ENCODE measurements around the gene RNF212.

Gene RNF212

DNA sequence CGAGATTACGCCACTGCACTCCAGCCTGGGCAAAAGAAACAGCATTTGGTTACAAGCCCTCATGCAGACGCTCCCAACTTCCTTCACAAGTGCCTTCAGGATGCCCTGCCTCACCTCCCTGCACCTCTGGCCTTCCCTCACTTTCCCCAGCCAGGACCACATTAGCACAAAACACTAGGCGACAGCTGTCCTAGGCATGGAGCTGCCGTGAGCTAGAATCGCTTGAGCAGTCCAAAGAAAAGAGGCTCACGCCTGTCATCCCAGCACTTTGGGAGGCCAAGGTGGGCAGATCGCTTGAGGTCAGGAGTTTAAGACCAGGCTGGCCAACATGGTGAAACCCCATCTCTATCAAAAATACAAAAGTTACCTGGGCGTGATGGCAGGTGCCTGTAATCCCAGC lies 15.8 kb downstream of the RNF212 start:
- H3K4me2 ChIP-seq (ENCODE audit: low read length): no peak overlapping the region
- no peak for TF ChIP-seq EZH2phosphoT487 (IDR thresholded peaks at IDR 0.05; ENCODE audit: low read depth)
- H3K4me1 ChIP-seq (ENCODE audit: low read length): no peaks in the 10 kb centered on the region
- H3K9me3 ChIP-seq (ENCODE audit: insufficient read depth, low read length): no peaks in the 10 kb centered on the region
- H2AFZ ChIP-seq (ENCODE audit: low read depth, low read length): no peak overlapping the region
- H3K9ac ChIP-seq (ENCODE audit: low read length): no peak overlapping the region
- no peaks in the 10 kb centered on the region for H3K36me3 ChIP-seq (replicated peaks; ENCODE audit: low read depth, low read length)
- no peaks in the 10 kb centered on the region for H4K20me1 ChIP-seq (ENCODE audit: insufficient read depth, low read length)
- no peak overlapping the region for H3K27ac ChIP-seq (ENCODE audit: low read length)
- H3K27me3 ChIP-seq (ENCODE audit: low read depth, low read length): no peaks in the 10 kb centered on the region
- H3K4me3 ChIP-seq (ENCODE audit: low read length): no peak overlapping the region
- no peaks in the 10 kb centered on the region for H3K79me2 ChIP-seq (ENCODE audit: low read length)

DNA sequence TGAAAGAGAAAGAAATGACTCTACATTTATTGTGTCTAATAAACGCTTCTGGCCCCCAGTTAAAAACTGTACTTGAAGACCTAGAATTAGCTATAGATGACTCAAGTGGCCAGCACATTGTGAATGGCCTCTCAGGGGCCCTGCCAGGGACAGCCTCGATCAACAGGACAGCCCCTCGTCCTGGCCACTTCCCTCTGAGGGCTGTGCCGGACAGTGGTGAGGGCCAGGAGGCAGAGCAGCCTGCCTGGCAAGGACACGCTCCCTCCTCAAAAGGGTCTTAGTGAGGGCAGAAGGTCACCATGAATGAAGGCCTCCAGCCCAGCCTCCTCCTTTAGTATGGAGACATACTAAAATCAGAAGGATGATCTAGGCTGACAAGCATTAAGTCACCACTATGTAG lies 16.5 kb downstream of the RNF212 start:
- H3K79me2 ChIP-seq (ENCODE audit: low read length): no peaks in the 10 kb centered on the region
- no peak overlapping the region for H3K9ac ChIP-seq (ENCODE audit: low read length)
- H3K27ac ChIP-seq (ENCODE audit: low read length): no peak overlapping the region
- no peak overlapping the region for H3K4me3 ChIP-seq (ENCODE audit: low read length)
- H3K4me1 ChIP-seq (ENCODE audit: low read length): no peaks in the 10 kb centered on the region
- H4K20me1 ChIP-seq (ENCODE audit: insufficient read depth, low read length): no peaks in the 10 kb centered on the region
- no peak overlapping the region for H2AFZ ChIP-seq (ENCODE audit: low read depth, low read length)
- H3K4me2 ChIP-seq (ENCODE audit: low read length): no peak overlapping the region
- no peaks in the 10 kb centered on the region for H3K27me3 ChIP-seq (ENCODE audit: low read depth, low read length)
- no peaks in the 10 kb centered on the region for H3K36me3 ChIP-seq (replicated peaks; ENCODE audit: low read depth, low read length)
- H3K9me3 ChIP-seq (ENCODE audit: insufficient read depth, low read length): no peaks in the 10 kb centered on the region
- TF ChIP-seq, protein P1, sequence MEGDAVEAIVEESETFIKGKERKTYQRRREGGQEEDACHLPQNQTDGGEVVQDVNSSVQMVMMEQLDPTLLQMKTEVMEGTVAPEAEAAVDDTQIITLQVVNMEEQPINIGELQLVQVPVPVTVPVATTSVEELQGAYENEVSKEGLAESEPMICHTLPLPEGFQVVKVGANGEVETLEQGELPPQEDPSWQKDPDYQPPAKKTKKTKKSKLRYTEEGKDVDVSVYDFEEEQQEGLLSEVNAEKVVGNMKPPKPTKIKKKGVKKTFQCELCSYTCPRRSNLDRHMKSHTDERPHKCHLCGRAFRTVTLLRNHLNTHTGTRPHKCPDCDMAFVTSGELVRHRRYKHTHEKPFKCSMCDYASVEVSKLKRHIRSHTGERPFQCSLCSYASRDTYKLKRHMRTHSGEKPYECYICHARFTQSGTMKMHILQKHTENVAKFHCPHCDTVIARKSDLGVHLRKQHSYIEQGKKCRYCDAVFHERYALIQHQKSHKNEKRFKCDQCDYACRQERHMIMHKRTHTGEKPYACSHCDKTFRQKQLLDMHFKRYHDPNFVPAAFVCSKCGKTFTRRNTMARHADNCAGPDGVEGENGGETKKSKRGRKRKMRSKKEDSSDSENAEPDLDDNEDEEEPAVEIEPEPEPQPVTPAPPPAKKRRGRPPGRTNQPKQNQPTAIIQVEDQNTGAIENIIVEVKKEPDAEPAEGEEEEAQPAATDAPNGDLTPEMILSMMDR (IDR thresholded peaks at IDR 0.05; ENCODE audit: low read depth, low read length): no peak
- TF ChIP-seq EZH2phosphoT487 (IDR thresholded peaks at IDR 0.05; ENCODE audit: low read depth): no peak

DNA sequence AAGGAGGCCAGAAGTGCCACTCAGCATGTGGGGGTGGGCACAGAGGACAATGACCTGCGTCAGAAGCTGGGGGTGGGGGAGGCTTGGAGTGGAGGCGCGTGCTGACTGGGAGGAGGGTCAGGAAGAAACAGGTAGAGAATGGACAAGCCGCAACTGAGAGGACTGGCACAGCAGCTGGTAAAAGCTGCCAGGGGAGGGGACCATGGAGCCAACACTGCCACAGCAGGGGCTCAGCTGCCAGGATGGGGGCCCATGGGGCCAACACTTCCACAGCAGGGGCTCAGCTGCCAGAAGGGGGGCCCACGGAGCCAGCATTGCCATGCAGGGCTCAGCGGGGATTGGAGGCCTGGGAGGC lies 19.1 kb downstream of the RNF212 start:
- no peak overlapping the region for H2AFZ ChIP-seq (ENCODE audit: low read depth, low read length)
- no peaks in the 10 kb centered on the region for H3K27me3 ChIP-seq (ENCODE audit: low read depth, low read length)
- no peak overlapping the region for H3K27ac ChIP-seq (ENCODE audit: low read length)
- no peak overlapping the region for H3K9ac ChIP-seq (ENCODE audit: low read length)
- no peaks in the 10 kb centered on the region for H3K79me2 ChIP-seq (ENCODE audit: low read length)
- H3K4me1 ChIP-seq (ENCODE audit: low read length): no peaks in the 10 kb centered on the region
- no peak overlapping the region for H3K4me3 ChIP-seq (ENCODE audit: low read length)
- H3K9me3 ChIP-seq (ENCODE audit: insufficient read depth, low read length): no peaks in the 10 kb centered on the region
- no peaks in the 10 kb centered on the region for H3K36me3 ChIP-seq (replicated peaks; ENCODE audit: low read depth, low read length)
- H3K4me2 ChIP-seq (ENCODE audit: low read length): no peak overlapping the region
- no peaks in the 10 kb centered on the region for H4K20me1 ChIP-seq (ENCODE audit: insufficient read depth, low read length)
- TF ChIP-seq, protein P1 (IDR thresholded peaks at IDR 0.05; ENCODE audit: low read depth, low read length): no peak
- TF ChIP-seq EZH2phosphoT487 (IDR thresholded peaks at IDR 0.05; ENCODE audit: low read depth): no peak

DNA sequence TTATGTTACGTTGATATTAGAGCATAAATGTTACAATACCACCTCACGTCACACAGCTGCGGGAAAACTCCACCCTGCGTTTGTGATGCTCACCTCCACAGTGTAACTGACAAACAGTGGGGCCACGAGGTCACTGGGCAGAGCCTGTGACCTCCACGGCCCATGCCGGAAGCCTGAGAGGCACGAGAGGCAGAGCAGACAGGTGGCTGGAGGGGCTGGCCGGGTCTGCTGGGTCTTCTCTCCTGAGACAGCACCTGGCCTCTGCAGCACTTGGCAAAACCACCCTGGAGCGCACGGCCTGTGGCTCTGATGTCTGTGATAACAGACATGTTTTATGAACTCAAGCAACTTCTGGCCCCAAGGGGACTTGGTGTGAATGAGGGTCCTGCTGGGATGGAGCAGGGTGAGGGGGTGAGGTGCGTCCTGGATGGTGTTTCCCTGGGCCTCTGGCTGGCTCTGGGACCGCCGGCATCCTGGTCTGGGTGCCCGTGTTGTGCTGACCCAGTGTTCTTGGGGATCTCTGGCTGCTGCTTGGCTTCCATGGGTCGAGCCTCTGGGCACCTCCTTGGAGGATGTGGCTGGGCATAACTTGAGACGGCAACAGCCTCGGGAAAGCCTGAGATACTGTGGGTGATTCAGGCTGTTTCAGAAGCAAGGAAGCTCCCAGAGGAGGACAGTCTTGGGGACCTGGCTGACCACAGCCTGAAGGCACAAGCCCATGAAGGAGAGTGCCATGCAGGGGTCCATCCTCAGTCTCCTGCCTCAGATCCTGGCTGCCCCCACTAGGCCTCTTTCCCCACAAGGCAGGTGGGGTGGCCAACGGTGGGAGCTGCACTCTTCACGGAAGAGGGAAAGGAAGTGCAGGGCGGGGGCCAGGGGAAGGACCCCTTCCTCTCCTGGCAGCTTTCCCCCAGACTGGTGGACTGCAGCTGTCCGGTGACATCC lies 19.7 kb downstream of the RNF212 start:
- H3K9ac ChIP-seq (ENCODE audit: low read length): no peak overlapping the region
- TF ChIP-seq, protein P1 (IDR thresholded peaks at IDR 0.05; ENCODE audit: low read depth, low read length): no peak
- no peak for TF ChIP-seq EZH2phosphoT487 (IDR thresholded peaks at IDR 0.05; ENCODE audit: low read depth)

More for the DNA sequence above, 19.7 kb downstream of the RNF212 start:
- H3K4me3 ChIP-seq (ENCODE audit: low read length): no peak overlapping the region
- H3K27me3 ChIP-seq (ENCODE audit: low read depth, low read length): no peaks in the 10 kb centered on the region
- H4K20me1 ChIP-seq (ENCODE audit: insufficient read depth, low read length): no peaks in the 10 kb centered on the region
- H3K4me1 ChIP-seq (ENCODE audit: low read length): no peaks in the 10 kb centered on the region
- no peak overlapping the region for H2AFZ ChIP-seq (ENCODE audit: low read depth, low read length)
- H3K27ac ChIP-seq (ENCODE audit: low read length): no peak overlapping the region
- no peaks in the 10 kb centered on the region for H3K79me2 ChIP-seq (ENCODE audit: low read length)
- H3K36me3 ChIP-seq (replicated peaks; ENCODE audit: low read depth, low read length): no peaks in the 10 kb centered on the region
- H3K4me2 ChIP-seq (ENCODE audit: low read length): no peak overlapping the region
- H3K9me3 ChIP-seq (ENCODE audit: insufficient read depth, low read length): no peaks in the 10 kb centered on the region

Data from OCI-LY3 (cell line).